Stimulated activated memory B cell treated with anti-CD40 and anti-IgM and Interleukin-4, amounts not matched to agents 10 μg/mL and 1 μg/mL and 100 μg/mL, for 72 hours (primary cell): ENCODE data around the gene RETN.
A peak's percentile ranks its signal among the peaks of the same experiment; 100 is the strongest.

ENCODE experiments used
- ATAC-seq: fragments of 150-1000 bp; cut with Tn5 transposase; 2 replicates; pipeline ENCODE4 v1.10.0; 2021
- H3K27ac Mint-ChIP-seq: one replicate; pipeline ENCODE4 v1.8.0; 2022; ENCODE audit warnings: mild to moderate bottlenecking, mixed read lengths
- H3K27me3 Mint-ChIP-seq: one replicate; pipeline ENCODE4 v1.8.0; 2022; ENCODE audit warnings: mixed read lengths
- H3K36me3 Mint-ChIP-seq: one replicate; pipeline ENCODE4 v1.8.0; 2022; ENCODE audit warnings: mixed read lengths
- H3K4me1 Mint-ChIP-seq: one replicate; pipeline ENCODE4 v1.8.0; 2022; ENCODE audit warnings: mixed read lengths
- H3K4me3 Mint-ChIP-seq: one replicate; pipeline ENCODE4 v1.8.0; 2022; ENCODE audit warnings: mild to moderate bottlenecking, moderate library complexity, mixed read lengths
- H3K9me3 Mint-ChIP-seq: one replicate; pipeline ENCODE4 v1.8.0; 2022; ENCODE audit warnings: mixed read lengths

RETN gene

GRCh38 chr19:7669641-7670040 lies 792 bp downstream of the RETN start:
- peaks cover 20% of the 10 kb centered on the region for H3K4me1 Mint-ChIP-seq

GRCh38 chr19:7670150-7670783 lies 1.4 kb downstream of the RETN start:
- peak; percentile 39 for ATAC-seq
- peaks cover 81% of the 10 kb centered on the region for H3K27me3 Mint-ChIP-seq
- H3K27ac Mint-ChIP-seq: no peak overlapping the region
- peaks cover 3% of the 10 kb centered on the region for H3K9me3 Mint-ChIP-seq
- no peaks in the 10 kb centered on the region for H3K36me3 Mint-ChIP-seq
- H3K4me3 Mint-ChIP-seq: peak overlapping the region; percentile 64
- H3K4me1 Mint-ChIP-seq: peaks cover 21% of the 10 kb centered on the region

More at GRCh38 chr19:7669641-7670040, 792 bp downstream of the RETN start:
- ATAC-seq: no peak
- H3K27ac Mint-ChIP-seq: no peak overlapping the region
- H3K27me3 Mint-ChIP-seq: peaks cover 77% of the 10 kb centered on the region
- no peak overlapping the region for H3K4me3 Mint-ChIP-seq
- peaks cover 3% of the 10 kb centered on the region for H3K9me3 Mint-ChIP-seq
- no peaks in the 10 kb centered on the region for H3K36me3 Mint-ChIP-seq

- Mint-ChIP-seq H3K36me3 (no peaks in the 10 kb centered on the region), H3K4me1 (peaks cover 24% of the 10 kb centered on the region), H3K27ac (no peak overlapping the region), H3K4me3 (peak overlapping the region; percentile 64), H3K27me3 (peaks cover 84% of the 10 kb centered on the region), H3K9me3 (peaks cover 3% of the 10 kb centered on the region)
- no peak for ATAC-seq
These were observed 1.9 kb downstream of the RETN start for GRCh38 chr19:7670790-7671189.

GRCh38 chr19:7672522-7672921 lies 3.7 kb downstream of the RETN start:
- H3K4me3 Mint-ChIP-seq: no peak overlapping the region
- peaks cover 42% of the 10 kb centered on the region for H3K4me1 Mint-ChIP-seq
- peaks cover 90% of the 10 kb centered on the region for H3K27me3 Mint-ChIP-seq
- peaks cover 3% of the 10 kb centered on the region for H3K9me3 Mint-ChIP-seq
- no peaks in the 10 kb centered on the region for H3K36me3 Mint-ChIP-seq
- no peak for ATAC-seq
- no peak overlapping the region for H3K27ac Mint-ChIP-seq

GRCh38 chr19:7674010-7675005 lies 5.5 kb downstream of the RETN start:
- H3K9me3 Mint-ChIP-seq: peaks cover 3% of the 10 kb centered on the region
- H3K27ac Mint-ChIP-seq: no peak overlapping the region
- ATAC-seq: no peak
- H3K36me3 Mint-ChIP-seq: no peaks in the 10 kb centered on the region
- peaks cover 87% of the 10 kb centered on the region for H3K27me3 Mint-ChIP-seq
- H3K4me3 Mint-ChIP-seq: no peak overlapping the region
- H3K4me1 Mint-ChIP-seq: peaks cover 57% of the 10 kb centered on the region

GRCh38 chr19:7676376-7676775 lies 7.5 kb downstream of the RETN start:
- Mint-ChIP-seq H3K4me3 (peak overlapping the region; percentile 32), H3K4me1 (peaks cover 57% of the 10 kb centered on the region), H3K9me3 (peaks cover 3% of the 10 kb centered on the region), H3K27me3 (peaks cover 66% of the 10 kb centered on the region), H3K27ac (peak overlapping the region; percentile 98), H3K36me3 (no peaks in the 10 kb centered on the region)
- ATAC-seq: no peak

GRCh38 chr19:7676854-7677253 lies 8.0 kb downstream of the RETN start, which contains the start of gene MCEMP1:
Gene MCEMP1, plus strand, starts transcription at chr19:7677090. Its CDS starts 31 bp downstream, at chr19:7677121.
- peak within 1 kb of the TSS; percentile 32 for H3K4me3 Mint-ChIP-seq
- no peak for ATAC-seq
- H3K4me1 Mint-ChIP-seq: peaks cover 61% of the 10 kb centered on the region
- H3K27ac Mint-ChIP-seq: peak within 1 kb of the TSS; percentile 98
- H3K36me3 Mint-ChIP-seq: no peaks in the 10 kb centered on the region
- H3K9me3 Mint-ChIP-seq: peaks cover 3% of the 10 kb centered on the region
- H3K27me3 Mint-ChIP-seq: peaks cover 61% of the 10 kb centered on the region

- peaks cover 5% of the 10 kb centered on the region for H3K36me3 Mint-ChIP-seq
- H3K4me1 Mint-ChIP-seq: peaks cover 69% of the 10 kb centered on the region
- H3K9me3 Mint-ChIP-seq: peaks cover 3% of the 10 kb centered on the region
- H3K4me3 Mint-ChIP-seq: no peak overlapping the region
- no peak for ATAC-seq
- H3K27ac Mint-ChIP-seq: peak overlapping the region; percentile 98
- H3K27me3 Mint-ChIP-seq: peaks cover 55% of the 10 kb centered on the region
These were observed 8.9 kb downstream of the RETN start for GRCh38 chr19:7677669-7678311.

- ATAC-seq: peak; percentile 82
- peaks cover 16% of the 10 kb centered on the region for H3K36me3 Mint-ChIP-seq
- H3K4me1 Mint-ChIP-seq: peaks cover 74% of the 10 kb centered on the region
- H3K27me3 Mint-ChIP-seq: peaks cover 41% of the 10 kb centered on the region
- H3K9me3 Mint-ChIP-seq: no peaks in the 10 kb centered on the region
- peak overlapping the region; percentile 49 for H3K4me3 Mint-ChIP-seq
- peak overlapping the region; percentile 98 for H3K27ac Mint-ChIP-seq
These were observed 10.3 kb downstream of the RETN start for GRCh38 chr19:7678971-7679751.

- Mint-ChIP-seq H3K36me3 (peaks cover 17% of the 10 kb centered on the region), H3K27ac (peak overlapping the region; percentile 98), H3K27me3 (peaks cover 33% of the 10 kb centered on the region), H3K4me1 (peaks cover 67% of the 10 kb centered on the region), H3K9me3 (no peaks in the 10 kb centered on the region), H3K4me3 (peak overlapping the region; percentile 98)
- no peak for ATAC-seq
These were observed 11.1 kb downstream of the RETN start for GRCh38 chr19:7679771-7680605.

GRCh38 chr19:7680606-7681339 lies 11.9 kb downstream of the RETN start, which contains the start of gene TRAPPC5:
Gene TRAPPC5, plus strand, starts transcription at chr19:7680833. Its CDS starts 1,421 bp downstream, at chr19:7682254.
- peak; percentile 73 for ATAC-seq
- no peaks in the 10 kb centered on the region for H3K9me3 Mint-ChIP-seq
- peak within 1 kb of the TSS; percentile 98 for H3K27ac Mint-ChIP-seq
- H3K36me3 Mint-ChIP-seq: peaks cover 23% of the 10 kb centered on the region
- peaks cover 29% of the 10 kb centered on the region for H3K27me3 Mint-ChIP-seq
- peak within 1 kb of the TSS; percentile 98 for H3K4me3 Mint-ChIP-seq
- H3K4me1 Mint-ChIP-seq: peaks cover 64% of the 10 kb centered on the region

GRCh38 chr19:7681340-7682174 lies 12.7 kb downstream of the RETN start:
- Mint-ChIP-seq H3K27ac (peak overlapping the region; percentile 98), H3K9me3 (no peaks in the 10 kb centered on the region), H3K27me3 (peaks cover 21% of the 10 kb centered on the region), H3K4me3 (peak overlapping the region; percentile 98), H3K4me1 (peaks cover 57% of the 10 kb centered on the region), H3K36me3 (peaks cover 23% of the 10 kb centered on the region)
- peak; percentile 55 for ATAC-seq
